Esophagus squamous epithelium (tissue), 5 donors: ENCODE data around the gene SH2D6. TPM values are rescaled to one million over a fixed set of nuclear protein-coding genes. Genes with fewer than 3 reads are reported as not detected.

ENCODE experiments used
- DNase-seq: peaks from one replicate; lab custom pipeline; 2025; lab: John Stamatoyannopoulos, UW
- H3K27ac ChIP-seq, 4 donors: fragments of 200-600 bp; sonication (generic); one replicate each; pipeline ENCODE4 v1.5.1; 2016 to 2019; ENCODE audit warnings: mild to moderate bottlenecking in 1 of 4
- H3K27me3 ChIP-seq, 4 donors: fragments of 200-600 bp; sonication (generic); 1 replicate in 3 of 4; 2 replicates in 1 of 4; pipeline versions ENCODE4 v1.5.1 to v1.6.0; 2017 to 2021; ENCODE audit warnings: antibody characterized with exemption in 1 of 4
- H3K36me3 ChIP-seq, 3 donors: fragments of 200-600 bp; sonication (generic); one replicate each; pipeline ENCODE4 v1.5.1; 2016 to 2019
- H3K4me1 ChIP-seq, 3 donors: fragments of 200-600 bp; sonication (generic); one replicate each; pipeline ENCODE4 v1.5.1; 2017 to 2019
- H3K4me3 ChIP-seq, 4 donors: fragments of 200-600 bp; sonication (generic); 1 replicate in 3 of 4; 2 replicates in 1 of 4; pipeline ENCODE4 v1.5.1; 2016 to 2019; ENCODE audit warnings: mild to moderate bottlenecking in 2 of 4, moderate library complexity in 1 of 4
- H3K9me3 ChIP-seq, 3 donors: fragments of 200-600 bp; sonication (generic); one replicate each; pipeline ENCODE4 v1.5.1; 2016 to 2019
- CTCF ChIP-seq, 6 experiments: fragments of 450-650 bp in 4 of 6; fragments of 200-600 bp in 2 of 6; sonication (generic) in 2 of 6; IDR thresholded peaks; one replicate each; pipeline ENCODE4 v1.5.1; 2016 to 2019; ENCODE audit warnings: antibody characterized with exemption in 6 of 6, mild to moderate bottlenecking in 4 of 6, moderate library complexity in 4 of 6
- POLR2A ChIP-seq, 4 donors: fragments of 450-650 bp; IDR thresholded peaks; one replicate each; pipeline ENCODE4 v1.6.1; 2017; ENCODE audit warnings: antibody characterized with exemption in 4 of 4, mild to moderate bottlenecking in 4 of 4, moderate library complexity in 3 of 4
- WGBS, 2 donors: methylation state at CpG; one replicate each; pipeline ENCODE4 v1.1.5; 2018; 5-methylcytosine and 5-hydroxymethylcytosine counted together
- intact Hi-C: fragments of 100-400 bp; cut with DNase I; formaldehyde crosslinking; loops from one replicate; pipeline ENCODE4 v1.15.0; 2022
- total RNA-seq, 4 donors: library from RNA; depleted of rRNA; stranded (reverse); fragments of >200 nt; gene quantifications; one replicate each; pipeline ENCODE4 v1.1.0, GENCODE V29; 2016
- donor health status: DM: yes; HTN: yes; CAD: no.

Gene SH2D6
- total RNA-seq, 4 donors from 2014 or later = 0.50 TPM; not detected in 3

GRCh38 chr2:85420536-85421259 is 2.2 kb downstream of the SH2D6 start:
- Histone ChIP-seq H3K27ac (peak overlapping the region; percentile 96 to 99 (median 97)), H3K4me1 (peaks cover 30 to 45% (median 33%) of the 10 kb centered on the region in 3 donors), H3K4me3 (peak overlapping the region in 2 of 4 donors; percentile 19 to 49), H3K9me3 (no peaks in the 10 kb centered on the region), H3K27me3 (no peaks in the 10 kb centered on the region), H3K36me3 (no peaks in the 10 kb centered on the region)
- intact Hi-C loops = loop anchor here (2.0 kb wide), 1 partner anchor 130 kb away; no protein-coding TSS in a partner anchor
- 22 to 39% methylated on average over 12 to 13 of the region's 22 CpGs for WGBS, 2 donors
- TF ChIP-seq POLR2A (IDR thresholded peaks at IDR 0.05) (no peak), CTCF (IDR thresholded peaks at IDR 0.05) (peak; percentile 99 to 100 (median 100))
- DNase-seq = peak; percentile 38

GRCh38 chr2:85421260-85422071 is 3.0 kb downstream of the SH2D6 start:
- peak overlapping the region in 1 of 4 donors; percentile 49 for H3K4me3 ChIP-seq
- intact Hi-C loops = loop anchor here (2.0 kb wide), 1 partner anchor 129 kb away; no protein-coding TSS in a partner anchor

GRCh38 chr2:85422072-85422457 is 3.6 kb downstream of the SH2D6 start:
- H3K27ac ChIP-seq = no peak overlapping the region
- DNase-seq = no peak
- peaks cover 30 to 42% (median 33%) of the 10 kb centered on the region in 3 donors for H3K4me1 ChIP-seq
- H3K27me3 ChIP-seq = no peaks in the 10 kb centered on the region
- no peaks in the 10 kb centered on the region for H3K9me3 ChIP-seq
- TF ChIP-seq CTCF (IDR thresholded peaks at IDR 0.05) (no peak), POLR2A (IDR thresholded peaks at IDR 0.05) (no peak)
- intact Hi-C loops = no loop called here
- no peak overlapping the region for H3K4me3 ChIP-seq
- no peaks in the 10 kb centered on the region for H3K36me3 ChIP-seq
- WGBS, 2 donors = 81 to 95% methylated on average over 2 of the region's 2 CpGs

More at GRCh38 chr2:85421260-85422071, 3.0 kb downstream of the SH2D6 start:
- no peak for DNase-seq
- no peaks in the 10 kb centered on the region for H3K9me3 ChIP-seq
- 39 to 49% methylated on average over 13 of the region's 13 CpGs for WGBS, 2 donors
- peaks cover 30 to 42% (median 33%) of the 10 kb centered on the region in 3 donors for H3K4me1 ChIP-seq
- H3K27me3 ChIP-seq = no peaks in the 10 kb centered on the region
- H3K27ac ChIP-seq = peak overlapping the region; percentile 96 to 99 (median 97)
- TF ChIP-seq POLR2A (IDR thresholded peaks at IDR 0.05) (no peak), CTCF (IDR thresholded peaks at IDR 0.05) (no peak)
- no peaks in the 10 kb centered on the region for H3K36me3 ChIP-seq

- intact Hi-C loops = no loop called here
- Histone ChIP-seq H3K36me3 (no peaks in the 10 kb centered on the region), H3K9me3 (no peaks in the 10 kb centered on the region), H3K4me1 (peaks cover 25 to 32% (median 27%) of the 10 kb centered on the region in 3 donors), H3K27ac (no peak overlapping the region), H3K4me3 (no peak overlapping the region), H3K27me3 (no peaks in the 10 kb centered on the region)
- TF ChIP-seq CTCF (IDR thresholded peaks at IDR 0.05) (no peak), POLR2A (IDR thresholded peaks at IDR 0.05) (no peak)
- WGBS, 2 donors = 80 to 90% methylated on average over 1 to 5 of the region's 5 CpGs
- DNase-seq = no peak
Measured at GRCh38 chr2:85423525-85423924, 5.0 kb downstream of the SH2D6 start.
